ENCODE results near the gene SH3BP2.

Gene SH3BP2

GRCh38 chr4:2858451-2859217 is 65.7 kb downstream of the SH3BP2 start:
- no peak for FAIRE-seq

DNA sequence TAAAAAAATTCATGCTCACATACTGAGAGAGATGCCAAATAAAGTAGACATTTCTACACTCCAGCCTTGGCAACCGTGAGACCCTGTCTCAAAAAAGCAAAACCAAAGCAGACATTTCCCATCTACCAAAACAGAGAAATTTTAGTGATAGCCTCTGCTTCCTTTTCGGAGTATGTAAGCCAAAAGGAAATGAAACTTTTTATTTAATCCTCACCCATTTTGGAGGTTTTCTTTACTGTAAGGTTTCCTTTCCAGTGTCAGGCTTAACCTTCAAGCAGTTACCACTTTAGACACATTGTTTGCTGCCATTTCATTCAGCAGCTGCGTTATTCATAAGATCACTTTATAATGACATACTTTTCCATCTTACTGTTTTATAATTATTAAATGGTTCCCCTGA is 66.6 kb downstream of the SH3BP2 start:
- FAIRE-seq, result no peak

DNA sequence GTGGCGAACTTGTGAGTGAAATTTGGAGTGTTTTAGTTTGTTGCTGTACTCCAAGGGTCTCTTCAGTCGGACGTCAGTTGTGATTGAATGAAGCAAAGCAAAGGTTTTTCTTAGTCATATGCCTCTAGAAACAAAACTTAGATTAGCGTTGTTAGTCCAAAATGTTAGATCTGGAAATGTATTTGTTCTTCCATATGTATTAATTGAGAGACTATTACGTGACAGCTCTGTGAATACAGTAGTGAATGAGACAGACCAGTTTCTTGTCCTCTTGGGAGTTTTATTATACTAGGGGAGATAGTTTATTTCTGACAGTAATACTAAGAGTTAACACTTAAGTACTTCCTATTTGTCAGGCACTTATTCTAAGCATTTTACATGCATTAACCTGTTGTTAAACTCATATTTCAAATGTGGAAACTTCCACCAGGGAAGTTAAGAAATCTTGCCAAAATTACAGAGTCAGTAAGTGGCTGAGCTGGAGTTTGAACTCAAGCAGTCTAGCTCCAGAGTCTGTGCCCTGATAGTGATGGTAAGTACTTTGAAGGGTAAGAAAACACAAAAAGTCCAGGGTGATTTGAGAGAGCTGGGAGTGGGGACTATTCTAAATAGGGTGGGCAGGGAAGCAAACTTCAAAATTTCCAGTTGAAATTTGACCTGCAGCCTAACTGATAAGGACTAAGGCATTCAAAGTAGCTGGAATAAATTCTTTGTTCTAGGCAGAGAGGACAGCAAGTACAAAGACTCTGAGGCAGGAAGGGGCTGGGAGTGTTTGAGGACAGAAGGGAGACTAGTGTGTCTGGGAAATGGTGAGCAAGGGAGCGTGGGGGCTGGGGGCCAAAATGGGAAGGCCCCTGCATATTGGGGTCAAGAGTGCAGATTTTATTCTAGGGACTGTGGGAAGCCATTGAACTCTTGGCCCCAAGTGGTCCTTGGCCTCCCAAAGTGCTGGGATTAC is 67.8 kb downstream of the SH3BP2 start:
- FAIRE-seq, result no peak

DNA sequence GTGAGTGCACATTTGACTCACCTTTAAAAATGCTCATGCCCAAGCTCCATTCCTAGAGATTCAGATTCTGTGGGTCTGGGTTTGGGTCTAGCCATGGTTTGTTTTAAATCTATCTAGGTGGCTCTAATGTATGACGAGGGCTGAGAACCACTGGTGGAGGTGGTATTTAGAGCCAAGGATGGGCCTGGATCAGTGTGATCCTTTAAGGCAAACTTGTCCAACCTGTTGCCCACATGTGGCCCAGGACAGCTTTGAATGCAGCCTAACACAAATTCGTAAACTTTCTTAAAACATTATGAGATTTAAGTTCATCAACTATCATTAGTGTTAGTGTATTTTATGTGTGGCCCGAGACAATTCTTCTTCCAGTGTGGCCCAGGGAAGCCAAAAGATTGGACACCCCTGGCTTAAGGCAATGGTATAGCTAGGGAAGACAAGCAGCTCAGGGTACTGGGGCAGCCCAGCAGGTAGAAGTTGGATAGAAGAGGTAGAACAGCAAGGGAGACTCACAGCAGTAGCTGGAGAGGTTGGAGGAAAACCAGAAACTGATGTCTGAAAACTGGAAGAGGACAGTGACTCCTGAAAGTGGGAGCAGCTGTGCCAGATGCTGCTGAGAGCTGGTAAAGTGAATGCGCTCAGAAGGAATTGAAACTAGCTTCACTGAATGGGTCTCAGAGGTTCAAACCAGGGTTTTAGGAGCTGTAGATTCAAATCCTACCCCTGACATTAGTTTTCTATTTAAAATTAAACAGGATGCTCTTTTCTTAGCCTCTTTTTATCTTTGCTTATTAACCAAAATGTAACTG is 68.9 kb downstream of the SH3BP2 start:
- FAIRE-seq, result no peak

DNA sequence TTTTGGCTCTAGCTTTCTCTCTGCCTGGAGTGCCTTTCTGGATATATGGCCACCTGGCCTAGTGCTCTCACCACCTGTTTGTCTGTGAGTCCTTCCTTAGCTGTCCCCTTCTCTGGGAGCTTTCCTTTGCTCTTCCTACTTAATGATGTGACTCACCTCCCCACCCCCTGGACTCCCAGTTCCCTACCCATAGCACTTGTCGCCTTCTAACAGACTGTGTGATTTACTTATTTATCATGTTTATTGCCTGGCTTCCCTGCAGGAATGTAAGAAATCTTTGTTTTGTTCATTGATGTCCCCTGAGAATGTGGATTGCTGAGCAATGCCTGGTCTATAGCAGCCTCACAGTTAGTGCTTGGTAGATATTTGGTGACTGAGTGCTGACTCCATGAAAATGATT is 69.6 kb downstream of the SH3BP2 start:
- FAIRE-seq, result no peak

DNA sequence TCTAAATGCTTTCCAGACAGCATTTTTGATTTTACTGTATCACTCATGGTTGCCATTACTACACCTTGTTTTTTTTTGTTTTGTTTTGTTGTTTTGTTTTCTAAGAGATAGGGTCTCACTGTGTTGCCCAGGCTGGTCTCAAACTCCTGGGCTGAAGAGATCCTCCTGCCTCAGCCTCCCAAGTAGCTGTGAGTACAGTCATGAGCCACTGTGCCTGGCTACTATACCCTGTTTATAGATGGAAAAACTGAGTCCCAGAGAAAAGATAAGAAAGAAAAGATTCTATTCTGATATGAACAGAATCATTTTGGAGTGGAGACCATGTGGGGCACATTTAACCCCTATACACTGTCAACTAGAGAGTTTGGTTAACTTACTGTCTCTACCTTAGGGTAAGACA is 70.8 kb downstream of the SH3BP2 start:
- no peak for FAIRE-seq

GRCh38 chr4:2865196-2865780 is 72.4 kb downstream of the SH3BP2 start:
- FAIRE-seq, result no peak

DNA sequence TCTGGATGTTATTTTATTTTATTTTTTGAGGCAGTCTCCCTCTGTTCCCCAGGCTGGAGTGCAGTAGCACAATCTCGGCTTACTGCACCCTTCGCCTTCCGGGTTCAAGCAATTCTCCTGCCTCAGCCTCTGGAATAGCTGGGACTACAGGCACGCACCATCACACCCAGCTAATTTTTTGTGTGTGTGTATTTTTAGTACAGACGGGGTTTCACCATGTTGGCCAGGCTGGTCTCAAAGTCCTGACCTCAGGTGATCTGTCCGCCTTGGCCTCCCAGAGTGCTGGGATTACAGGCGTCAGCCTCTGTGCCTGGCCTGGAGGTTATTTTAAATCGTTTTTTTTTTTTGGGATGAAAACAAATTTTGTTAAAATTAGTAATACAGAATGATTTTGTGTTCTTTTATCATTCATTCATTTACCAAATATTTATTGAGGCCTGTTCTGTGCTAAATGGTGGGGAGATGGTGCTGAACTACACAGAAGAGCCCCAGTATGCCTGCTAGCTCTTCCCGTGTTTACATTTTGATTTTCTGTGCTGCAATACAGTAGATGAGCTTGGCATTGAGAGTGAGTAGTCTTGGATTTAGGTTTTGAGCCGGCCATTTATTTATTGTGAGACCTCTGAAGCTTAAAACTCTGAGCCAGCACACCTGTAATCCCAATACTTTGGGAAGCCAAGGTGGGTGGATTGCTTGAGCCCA is 73.4 kb downstream of the SH3BP2 start:
- FAIRE-seq, result no peak

DNA sequence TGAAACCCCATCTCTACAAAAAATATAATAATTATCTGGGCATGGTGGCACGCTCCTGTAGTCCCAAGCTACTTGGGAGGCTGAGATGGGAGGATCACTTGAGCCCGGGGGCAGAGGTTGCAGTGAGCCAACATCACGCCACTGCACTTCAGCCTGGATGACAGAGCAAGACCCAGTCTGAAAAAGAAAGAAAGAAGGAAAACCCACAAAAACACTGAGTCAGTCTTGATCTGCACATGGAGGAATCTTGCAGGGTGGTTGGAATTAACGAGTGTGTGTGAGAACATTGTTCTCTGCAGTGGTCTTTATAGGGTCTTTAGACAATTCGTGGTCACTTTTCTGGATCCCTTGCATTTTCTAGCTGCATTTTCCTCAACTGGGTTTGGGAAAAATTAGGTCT is 74.0 kb downstream of the SH3BP2 start:
- FAIRE-seq, result no peak

- FAIRE-seq, result no peak
Measured at GRCh38 chr4:2867758-2868491, 75.0 kb downstream of the SH3BP2 start.

GRCh38 chr4:2868877-2869487 is 76.1 kb downstream of the SH3BP2 start:
- no peak for FAIRE-seq

GRCh38 chr4:2869659-2870058 is 76.8 kb downstream of the SH3BP2 start:
- FAIRE-seq, result no peak

- no peak for FAIRE-seq
Measured at GRCh38 chr4:2870082-2870481, 77.2 kb downstream of the SH3BP2 start.

- FAIRE-seq, result no peak
Measured at GRCh38 chr4:2871466-2871865, 78.6 kb downstream of the SH3BP2 start.

DNA sequence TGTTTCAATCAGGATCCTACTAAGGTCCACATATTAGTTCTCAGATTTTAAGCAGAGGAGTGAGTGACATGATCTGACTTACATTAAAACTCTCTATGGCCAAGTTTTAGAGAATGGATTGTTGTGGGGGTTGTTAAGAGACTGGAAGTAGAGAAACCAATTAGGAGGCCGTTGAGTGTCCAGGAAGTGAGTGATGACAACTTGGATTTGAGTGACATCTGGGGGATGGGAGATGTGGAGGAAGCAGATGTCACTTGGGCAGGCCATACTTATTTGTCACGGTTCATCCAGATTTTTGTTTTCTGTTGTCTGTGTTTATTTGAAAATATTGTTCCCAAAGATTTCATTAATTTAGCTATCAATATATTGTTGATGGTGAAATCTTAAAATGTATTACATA is 79.0 kb downstream of the SH3BP2 start:
- FAIRE-seq, result no peak

DNA sequence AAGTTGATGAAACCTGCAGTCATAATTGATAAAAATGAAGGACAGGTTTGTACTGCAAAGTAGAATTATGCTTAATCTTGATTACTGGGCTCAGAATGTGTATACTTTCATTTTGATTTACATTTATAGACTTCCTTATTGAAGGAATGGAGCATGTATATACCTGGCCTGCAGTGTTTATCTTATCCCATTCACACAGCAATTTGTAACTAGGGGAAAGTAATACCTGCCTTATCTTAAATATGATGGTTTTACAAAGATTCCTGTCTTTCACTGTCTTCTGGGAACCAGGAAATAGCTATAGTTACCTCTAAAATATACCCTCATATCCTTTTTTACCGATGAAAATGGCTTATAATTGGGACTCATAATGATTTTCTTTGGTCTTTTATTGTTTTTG is 80.4 kb downstream of the SH3BP2 start:
- FAIRE-seq, result no peak

GRCh38 chr4:2874861-2875260 is 82.0 kb downstream of the SH3BP2 start:
- no peak for FAIRE-seq

DNA sequence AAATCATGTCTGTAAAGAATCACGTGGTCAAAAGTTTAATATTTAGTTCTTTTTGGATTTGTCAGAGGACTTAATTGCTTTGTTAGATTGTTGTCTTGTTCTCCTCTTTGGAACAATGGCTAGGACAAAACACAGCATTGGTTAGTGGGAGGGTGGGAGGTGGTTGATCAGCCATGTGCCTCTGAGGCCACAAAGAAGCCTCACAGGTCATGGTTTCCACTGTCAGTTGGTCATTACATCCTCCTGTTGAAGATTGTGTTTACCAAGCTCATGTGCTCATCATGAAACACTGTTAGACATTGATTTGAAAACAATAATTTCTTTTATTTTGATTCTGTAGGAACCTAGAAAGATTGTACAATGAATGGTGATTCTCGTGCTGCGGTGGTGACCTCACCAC is 82.7 kb downstream of the SH3BP2 start:
- FAIRE-seq, result no peak

DNA sequence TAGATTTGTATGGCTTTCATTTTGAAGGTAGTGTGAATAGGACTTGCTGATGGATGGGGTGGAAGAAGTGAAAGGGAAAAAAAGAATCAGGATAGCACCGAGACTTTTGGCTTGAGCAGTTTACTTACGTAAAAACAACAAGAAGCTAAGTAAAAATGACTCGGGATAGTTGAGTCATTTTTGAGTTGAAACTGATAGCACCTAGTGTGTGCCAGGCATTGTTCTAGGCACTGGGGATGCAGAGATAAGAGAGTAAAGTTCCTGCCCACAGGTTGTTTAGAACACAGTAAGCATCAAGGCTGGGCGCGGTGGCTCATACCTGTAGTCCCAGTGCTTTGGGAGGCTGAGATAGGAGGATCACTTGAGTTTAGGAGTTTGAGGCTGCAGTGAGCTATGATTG is 85.5 kb downstream of the SH3BP2 start:
- no peak for FAIRE-seq

- no peak for FAIRE-seq
Measured at GRCh38 chr4:2879026-2879425, 86.1 kb downstream of the SH3BP2 start.

DNA sequence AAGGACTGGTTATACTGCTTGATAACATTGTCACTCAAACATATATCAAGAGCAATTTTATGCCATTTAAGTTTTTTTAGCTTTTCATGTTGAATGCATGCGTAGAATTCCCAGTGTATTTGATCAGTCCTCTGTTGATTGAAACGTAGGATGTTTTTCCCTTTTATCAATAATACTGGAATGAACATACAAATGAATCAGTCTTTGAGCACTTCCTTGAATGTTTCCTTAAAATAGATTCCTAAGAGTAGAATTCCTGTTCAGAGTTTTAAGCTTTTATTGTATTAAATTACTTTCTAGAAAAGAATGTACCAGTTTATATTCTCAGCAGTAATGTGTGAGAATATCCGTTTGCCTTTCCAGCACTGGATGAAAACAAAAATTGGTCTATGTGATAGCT is 88.5 kb downstream of the SH3BP2 start:
- FAIRE-seq, result no peak

Measured in G401.6 (cell line).